Activated CD8-positive, alpha-beta memory T cell treated with anti-CD3 and anti-CD28 coated beads for 36 hours (primary cell): Measurements from ENCODE around the gene VKORC1. TPM values are rescaled to one million over a fixed set of nuclear protein-coding genes. Genes with fewer than 3 reads are reported as not detected.

Experiments used
- CTCF ChIA-PET: fragments of 350-600 bp; sonication (Branson Sonifier 250); formaldehyde crosslinking; loops from one replicate; lab custom pipeline; 2021; ENCODE audit warnings: antibody characterized with exemption; lab: Charles Lee
- POLR2A ChIA-PET: fragments of 350-600 bp; sonication (Branson Sonifier 250); formaldehyde crosslinking; loops from one replicate; lab custom pipeline; 2021; ENCODE audit warnings: antibody characterized with exemption; lab: Charles Lee
- total RNA-seq, 2 experiments: library from RNA; stranded (reverse); gene quantifications; one replicate each; pipeline ENCODE4 v1.2.3, GENCODE V29; 2021

Gene VKORC1
- total RNA-seq, 2 experiments from 2014 or later: 72.7 to 81.6 TPM

GRCh38 chr16:31061126-31061812, 33.3 kb downstream of the VKORC1 start:
- CTCF ChIA-PET: interaction anchor here (1.3 kb wide), 1 partner anchor 19 kb away, joined by 3 read pairs; no protein-coding TSS in a partner anchor

GRCh38 chr16:31055613-31056012, 39.0 kb downstream of the VKORC1 start:
- ChIA-PET POLR2A (no interaction called here), CTCF (interaction anchor here (0.7 kb wide), 2 partner anchors 117 to 160 kb away, joined by 3 to 4 read pairs; no protein-coding TSS in a partner anchor)

More at GRCh38 chr16:31061126-31061812, 33.3 kb downstream of the VKORC1 start:
- POLR2A ChIA-PET: interaction anchor here (0.7 kb wide), 1 partner anchor 32 kb away, joined by 3 read pairs; no protein-coding TSS in a partner anchor

DNA sequence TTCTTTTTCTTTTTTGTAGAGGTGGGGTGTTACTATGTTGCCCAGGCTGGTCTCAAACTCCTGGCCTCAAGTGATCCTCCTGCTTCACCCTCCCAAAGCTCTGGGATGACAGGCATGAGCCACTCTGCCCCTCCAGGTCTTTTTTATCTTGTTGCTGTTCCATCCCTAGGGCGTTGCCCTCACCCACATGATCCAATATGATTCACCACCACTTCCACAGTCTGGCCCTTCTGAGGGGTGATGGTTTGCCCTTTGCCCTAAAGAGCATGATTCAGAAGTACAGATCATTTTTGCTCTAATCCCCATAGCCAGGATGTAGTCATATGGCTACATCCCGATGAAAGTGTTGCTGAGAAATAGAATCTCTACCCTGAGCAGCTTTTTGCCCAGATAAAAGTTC, 42.5 kb downstream of the VKORC1 start:
- POLR2A ChIA-PET: no interaction called here
- CTCF ChIA-PET: no interaction called here

DNA sequence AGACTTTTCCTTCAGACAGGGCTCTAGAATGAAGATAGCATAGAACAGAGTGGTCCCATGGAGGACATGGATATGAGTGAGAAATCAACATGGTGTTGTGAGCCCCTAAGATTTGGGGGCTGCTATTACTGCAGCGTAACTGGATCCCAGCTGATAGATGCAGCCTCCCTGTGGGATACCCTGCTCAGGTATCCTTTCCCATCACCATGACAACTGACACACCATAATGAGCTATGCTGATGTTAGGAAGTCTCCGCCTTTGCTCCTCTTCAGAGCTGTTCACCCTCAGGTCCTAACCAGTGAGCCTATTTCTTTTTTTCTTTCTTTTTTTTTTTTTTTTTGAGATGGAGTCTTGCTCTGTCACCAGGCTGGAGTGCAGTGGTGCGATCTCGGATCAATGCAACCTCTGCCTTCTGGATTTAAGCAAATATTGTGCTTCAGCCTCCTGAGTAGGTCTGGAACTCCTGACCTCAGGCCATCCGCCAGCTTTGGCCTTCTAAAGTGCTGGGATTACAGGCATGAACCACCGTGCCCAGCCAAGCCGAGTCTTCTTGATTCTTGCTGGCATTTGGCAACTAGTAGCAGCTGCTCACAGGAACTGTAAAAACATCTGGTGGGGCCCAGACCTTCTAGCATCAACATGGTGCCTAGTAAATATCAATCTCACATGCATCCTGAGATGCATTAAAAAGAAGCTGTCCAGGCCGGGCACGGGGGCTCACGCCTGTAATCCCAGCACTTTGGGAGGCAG, 44.1 kb downstream of the VKORC1 start:
- POLR2A ChIA-PET: interaction anchor here (0.7 to 0.8 kb wide), 2 partner anchors 9 to 13 kb away, joined by 3 to 5 read pairs; no protein-coding TSS in a partner anchor
- CTCF ChIA-PET: interaction anchor here (1.2 kb wide), 1 partner anchor 14 kb away, joined by 3 read pairs; no protein-coding TSS in a partner anchor

DNA sequence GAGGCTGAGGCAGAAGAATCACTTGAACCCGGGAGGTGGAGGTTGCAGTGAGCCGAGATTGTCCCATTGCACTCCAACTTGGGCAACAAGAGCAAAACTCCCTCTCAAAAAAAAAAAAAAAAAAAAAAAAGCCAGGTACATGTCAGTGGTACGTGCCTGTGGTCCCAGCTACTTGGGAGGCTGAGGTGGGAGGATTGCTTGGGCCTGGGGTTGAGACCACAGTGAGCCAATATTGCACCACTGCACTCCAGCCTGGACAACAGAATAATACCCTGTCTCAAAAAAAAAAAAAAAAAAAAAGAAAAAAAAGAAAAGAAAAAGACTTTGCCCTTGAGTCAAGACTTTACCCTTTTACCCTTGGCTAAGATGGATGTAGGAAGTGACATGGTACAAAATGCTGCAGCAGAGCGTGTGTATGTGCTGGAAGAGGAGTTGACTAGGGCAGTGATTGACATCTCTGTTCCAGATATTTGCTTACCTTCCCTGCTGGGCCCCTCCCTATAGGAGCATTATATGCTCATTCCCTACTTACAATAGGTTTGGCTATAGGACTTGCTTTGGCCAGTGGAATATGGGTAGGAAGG, 50.6 kb downstream of the VKORC1 start:
- POLR2A ChIA-PET: no interaction called here
- CTCF ChIA-PET: interaction anchor here (0.7 kb wide), 1 partner anchor 104 kb away, joined by 3 read pairs; no protein-coding TSS in a partner anchor

DNA sequence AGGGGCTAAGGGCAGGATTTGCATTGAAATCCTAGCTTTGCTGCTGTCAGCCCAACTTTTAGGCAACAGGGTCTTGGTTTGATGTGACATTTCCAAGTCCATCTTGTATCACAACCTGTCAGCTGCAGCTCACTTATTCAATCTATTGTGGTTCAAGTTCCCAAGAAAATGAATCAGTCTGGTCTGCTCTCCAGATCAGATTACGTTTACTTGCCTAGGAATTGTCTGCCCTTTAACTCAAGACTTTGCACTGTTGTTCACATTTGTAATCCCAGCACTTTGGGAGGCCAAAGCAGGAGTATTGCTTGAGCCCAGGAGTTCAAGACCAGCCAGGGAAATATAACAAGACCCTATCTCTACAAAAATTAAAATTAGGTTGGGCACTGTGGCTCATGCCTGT, 51.2 kb downstream of the VKORC1 start:
- POLR2A ChIA-PET: no interaction called here
- CTCF ChIA-PET: interaction anchor here (0.7 kb wide), 1 partner anchor 103 kb away, joined by 3 read pairs; no protein-coding TSS in a partner anchor

DNA sequence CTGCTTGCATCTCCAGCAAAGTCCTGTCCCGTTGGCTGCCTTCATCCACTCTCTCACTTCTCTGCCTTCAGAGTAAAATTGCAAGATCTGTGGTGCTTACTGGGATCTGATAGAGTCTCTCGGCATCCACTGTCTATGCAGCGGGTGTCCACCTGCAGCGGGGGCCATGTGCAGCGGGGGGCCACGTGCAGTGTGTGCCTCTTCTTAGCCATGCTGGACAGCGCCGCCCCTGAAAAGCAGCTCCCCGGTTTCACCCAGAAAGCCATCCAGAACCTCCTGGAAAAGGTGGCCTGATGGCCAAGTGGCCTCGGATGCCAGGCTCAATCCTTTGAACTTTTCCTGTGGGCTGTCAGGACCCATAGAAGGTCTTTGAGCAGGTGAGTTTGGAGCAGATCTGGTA, 51.7 kb downstream of the VKORC1 start:
- ChIA-PET CTCF (interaction anchor here (1.2 kb wide), 1 partner anchor 18 kb away, joined by 3 read pairs; no protein-coding TSS in a partner anchor), POLR2A (no interaction called here)

Other genes starting within 250 kb of the VKORC1 start
- 10 to 100 TPM; 27.8 to 29.8 TPM for gene BCL7C, start 200.7 kb downstream of the VKORC1 start, total RNA-seq
- gene CTF1, start 198.2 kb downstream of the VKORC1 start, total RNA-seq: under 1 TPM; 0.13 to 0.21 TPM
- gene FBXL19, start 171.2 kb downstream of the VKORC1 start, total RNA-seq: 10 to 100 TPM; 29.9 to 30.1 TPM
- 1 to 10 TPM; 7.9 to 8.4 TPM for gene ORAI3, start 145.7 kb downstream of the VKORC1 start, total RNA-seq
- gene SETD1A, start 137.0 kb downstream of the VKORC1 start, total RNA-seq: 10 to 100 TPM; 26.9 to 27.3 TPM
- gene HSD3B7, start 109.6 kb downstream of the VKORC1 start, total RNA-seq: 1 to 10 TPM; 1.8 to 1.9 TPM
- under 1 TPM; 0.15 to 0.34 TPM for gene STX1B, start 84.2 kb downstream of the VKORC1 start, total RNA-seq
- gene STX4, start 61.2 kb downstream of the VKORC1 start, total RNA-seq: 10 to 100 TPM; 40.0 to 41.2 TPM
- 10 to 100 TPM; 16.8 to 17.2 TPM for gene ZNF668, start 20.6 kb downstream of the VKORC1 start, total RNA-seq
- 10 to 100 TPM; 19.8 to 20.3 TPM for gene ZNF646, start 20.4 kb downstream of the VKORC1 start, total RNA-seq
- 1 to 10 TPM; 3.5 to 3.8 TPM for gene PRSS53, start 5.9 kb downstream of the VKORC1 start, total RNA-seq
- gene BCKDK, start 13.6 kb upstream of the VKORC1 start, total RNA-seq: 10 to 100 TPM; 49.5 to 49.7 TPM
- 10 to 100 TPM; 53.1 to 54.8 TPM for gene KAT8, start 22.9 kb upstream of the VKORC1 start, total RNA-seq
- gene PRSS8, start 40.9 kb upstream of the VKORC1 start, total RNA-seq: not detected
- gene PRSS36, start 55.3 kb upstream of the VKORC1 start, total RNA-seq: under 1 TPM; 0.23 to 0.31 TPM
- gene FUS, start 85.3 kb upstream of the VKORC1 start, total RNA-seq: 100 to 1,000 TPM; 678 to 692 TPM
- gene PYCARD, start 108.0 kb upstream of the VKORC1 start, total RNA-seq: 1 to 10 TPM; 5.2 to 6.9 TPM
- gene TRIM72, start 119.3 kb upstream of the VKORC1 start, total RNA-seq: not detected
- not detected for gene PYDC1, start 122.3 kb upstream of the VKORC1 start, total RNA-seq
- gene ITGAM, start 165.2 kb upstream of the VKORC1 start, total RNA-seq: under 1 TPM; 0.84 to 0.89 TPM